Mesenchymal stem cell (in vitro differentiated cells and primary cell): ENCODE results near the gene KCNAB2.

Experiments used
- DNase-seq: peaks from one replicate; pipeline ENCODE4 v3.0.0-alpha.2; 2013
- H2AFZ ChIP-seq: one replicate; pipeline ENCODE4 v1.6.1; 2013; ENCODE audit warnings: low read depth, mild to moderate bottlenecking, control low read depth, inconsistent platforms, low read length, moderate library complexity
- H2AK5ac ChIP-seq: 2 replicates; pipeline ENCODE4 v1.6.1; 2013; ENCODE audit warnings: low read length, moderate library complexity, mild to moderate bottlenecking, inconsistent platforms; ENCODE audit not compliant: severe bottlenecking
- H2BK120ac ChIP-seq: one replicate; pipeline ENCODE4 v1.6.1; 2013; ENCODE audit warnings: low read depth, mild to moderate bottlenecking, inconsistent platforms, low read length, moderate library complexity
- H2BK12ac ChIP-seq, 2 experiments: one replicate each; pipeline ENCODE4 v1.6.1; 2013; ENCODE audit warnings: inconsistent platforms in 2 of 2, low read length in 2 of 2, mild to moderate bottlenecking in 2 of 2, moderate library complexity in 2 of 2, control low read depth in 1 of 2
- H2BK15ac ChIP-seq: one replicate; pipeline ENCODE4 v1.6.1; 2013; ENCODE audit warnings: mild to moderate bottlenecking, low read depth, inconsistent platforms; ENCODE audit not compliant: poor library complexity, severe bottlenecking
- H2BK5ac ChIP-seq: 2 replicates; pipeline ENCODE4 v1.6.1; 2013; ENCODE audit warnings: low read depth, mild to moderate bottlenecking, low read length, control low read depth, inconsistent platforms; ENCODE audit not compliant: poor library complexity, severe bottlenecking
- H3K14ac ChIP-seq, 2 experiments: one replicate each; pipeline ENCODE4 v1.6.1; 2013; ENCODE audit warnings: inconsistent platforms in 2 of 2, low read length in 2 of 2, control low read depth in 1 of 2, mild to moderate bottlenecking in 1 of 2, moderate library complexity in 1 of 2
- H3K18ac ChIP-seq, 2 experiments: one replicate each; pipeline ENCODE4 v1.6.1; 2013; ENCODE audit warnings: inconsistent platforms in 2 of 2, low read length in 2 of 2, control low read depth in 1 of 2, low read depth in 1 of 2, mild to moderate bottlenecking in 1 of 2
- H3K23ac ChIP-seq, 2 experiments: one replicate each; pipeline ENCODE4 v1.6.1; 2013; ENCODE audit warnings: inconsistent platforms in 2 of 2, low read length in 2 of 2, mild to moderate bottlenecking in 2 of 2, moderate library complexity in 2 of 2, control low read depth in 1 of 2
- H3K27ac ChIP-seq: 2 replicates; pipeline ENCODE4 v1.5.1; 2013; ENCODE audit warnings: mild to moderate bottlenecking, moderate library complexity, low read length, control low read depth, inconsistent platforms; ENCODE audit not compliant: poor library complexity, severe bottlenecking
- H3K27me3 ChIP-seq, 2 experiments: 2 replicates each; pipeline versions ENCODE4 v1.6.1 to v1.7.0; 2013; ENCODE audit warnings: low read length in 2 of 2, mild to moderate bottlenecking in 2 of 2, moderate library complexity in 2 of 2, control low read depth in 1 of 2, inconsistent platforms in 1 of 2; ENCODE audit not compliant: control insufficient read depth in 1 of 2, insufficient read depth in 1 of 2
- H3K36me3 ChIP-seq, 2 experiments: 2 replicates each; pipeline versions ENCODE4 v1.6.1 to v1.7.0; 2013; ENCODE audit warnings: low read length in 2 of 2, control low read depth in 1 of 2, inconsistent platforms in 1 of 2, low read depth in 1 of 2, mild to moderate bottlenecking in 1 of 2; ENCODE audit not compliant: insufficient read depth in 2 of 2, control insufficient read depth in 1 of 2
- H3K4ac ChIP-seq, 2 experiments: one replicate each; pipeline ENCODE4 v1.6.1; 2013; ENCODE audit warnings: inconsistent platforms in 2 of 2, low read length in 2 of 2, mild to moderate bottlenecking in 2 of 2, moderate library complexity in 2 of 2, control low read depth in 1 of 2, low read depth in 1 of 2
- H3K4me1 ChIP-seq: 2 replicates; pipeline ENCODE4 v1.6.1; 2013; ENCODE audit warnings: low read depth, low read length, control low read depth; ENCODE audit not compliant: control insufficient read depth, insufficient read depth
- H3K4me2 ChIP-seq: 2 replicates; pipeline ENCODE4 v1.6.1; 2013; ENCODE audit warnings: low read length, mild to moderate bottlenecking, inconsistent platforms; ENCODE audit not compliant: poor library complexity, severe bottlenecking
- H3K4me3 ChIP-seq, 2 experiments: 2 replicates each; pipeline versions ENCODE4 v1.5.1 to v1.7.0; 2013; ENCODE audit warnings: low read length in 2 of 2, mild to moderate bottlenecking in 2 of 2, control low read depth in 1 of 2, low read depth in 1 of 2; ENCODE audit not compliant: insufficient read depth in 1 of 2
- H3K79me1 ChIP-seq: replicated peaks from 2 replicates; pipeline ENCODE4 v1.6.1; 2013; ENCODE audit warnings: mild to moderate bottlenecking, control low read depth, low read length, inconsistent platforms; ENCODE audit not compliant: poor library complexity, severe bottlenecking
- H3K9ac ChIP-seq: 2 replicates; pipeline ENCODE4 v1.7.0; 2013; ENCODE audit warnings: mild to moderate bottlenecking, low read length, moderate library complexity
- H3K9me3 ChIP-seq: 2 replicates; pipeline ENCODE4 v1.7.0; 2013; ENCODE audit warnings: mild to moderate bottlenecking, low read length; ENCODE audit not compliant: control insufficient read depth
- H4K8ac ChIP-seq: one replicate; pipeline ENCODE4 v1.6.1; 2013; ENCODE audit warnings: inconsistent platforms, mild to moderate bottlenecking, low read length, moderate library complexity
- H4K91ac ChIP-seq: one replicate; pipeline ENCODE4 v1.6.1; 2013; ENCODE audit warnings: mild to moderate bottlenecking, low read length, inconsistent platforms
- WGBS: methylation state at CpG from one replicate; pipeline ENCODE4 v1.1.7; 2013; ENCODE audit warnings: mixed read lengths; 5-methylcytosine and 5-hydroxymethylcytosine counted together

Gene KCNAB2

GRCh38 chr1:6077919-6078318 lies 32.2 kb downstream of the KCNAB2 start:
- no peak overlapping the region for H2BK15ac ChIP-seq
- no peak overlapping the region for H3K18ac ChIP-seq
- H2AK5ac ChIP-seq, result no peak overlapping the region
- H3K14ac ChIP-seq, result no peak overlapping the region
- DNase-seq, result no peak
- H3K79me1 ChIP-seq, result no peaks in the 10 kb centered on the region
- no peaks in the 10 kb centered on the region for H3K9me3 ChIP-seq
- H3K27ac ChIP-seq, result no peak overlapping the region
- H4K91ac ChIP-seq, result peak overlapping the region; percentile 46
- no peak overlapping the region for H3K4ac ChIP-seq
- H2BK120ac ChIP-seq, result no peak overlapping the region
- no peak overlapping the region for H3K4me3 ChIP-seq
- H3K4me1 ChIP-seq, result no peaks in the 10 kb centered on the region
- WGBS, result 89% methylated on average over 16 of the region's 16 CpGs
- H3K36me3 ChIP-seq, result no peaks in the 10 kb centered on the region
- no peak overlapping the region for H2BK12ac ChIP-seq
- H3K9ac ChIP-seq, result no peak overlapping the region
- H4K8ac ChIP-seq, result no peak overlapping the region
- no peak overlapping the region for H3K4me2 ChIP-seq
- H3K27me3 ChIP-seq, result peaks cover 8 to 22% of the 10 kb centered on the region in 2 experiments
- no peak overlapping the region for H3K23ac ChIP-seq
- H2BK5ac ChIP-seq, result no peak overlapping the region
- H2AFZ ChIP-seq, result no peak overlapping the region

DNA sequence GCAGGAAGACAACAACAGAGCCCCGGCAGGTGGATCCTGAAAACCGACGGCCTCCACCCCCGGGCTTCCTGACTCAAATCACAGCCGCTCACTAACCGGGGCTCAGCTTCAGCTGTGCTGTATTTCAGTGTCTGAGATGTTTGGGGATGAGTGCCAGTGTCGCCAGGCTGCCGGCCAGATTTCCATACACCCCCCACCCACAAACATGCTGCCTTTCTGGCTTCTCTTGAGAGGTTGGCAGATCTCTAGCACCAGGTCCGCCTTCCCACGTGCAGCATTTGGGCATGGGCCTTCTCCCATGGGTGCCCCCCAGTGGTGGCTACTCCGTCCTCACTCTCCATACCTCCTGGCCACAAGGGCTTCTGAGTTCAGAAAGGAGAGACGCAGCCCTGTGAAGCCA lies 34.8 kb downstream of the KCNAB2 start:
- H4K91ac ChIP-seq, result no peak overlapping the region
- H3K4me2 ChIP-seq, result no peak overlapping the region
- H2BK5ac ChIP-seq, result no peak overlapping the region
- no peak overlapping the region for H3K14ac ChIP-seq
- no peaks in the 10 kb centered on the region for H3K79me1 ChIP-seq
- no peak overlapping the region for H3K23ac ChIP-seq
- 67% methylated on average over 6 of the region's 12 CpGs for WGBS
- H3K18ac ChIP-seq, result no peak overlapping the region
- no peak overlapping the region for H4K8ac ChIP-seq
- no peak overlapping the region for H2AFZ ChIP-seq
- H2BK12ac ChIP-seq, result no peak overlapping the region
- H3K9me3 ChIP-seq, result no peaks in the 10 kb centered on the region
- H3K4me3 ChIP-seq, result no peak overlapping the region
- no peak for DNase-seq
- no peak overlapping the region for H3K9ac ChIP-seq
- H3K27me3 ChIP-seq, result peaks cover 8 to 34% of the 10 kb centered on the region in 2 experiments
- H3K36me3 ChIP-seq, result no peaks in the 10 kb centered on the region
- H2AK5ac ChIP-seq, result no peak overlapping the region
- H2BK120ac ChIP-seq, result no peak overlapping the region
- H3K4ac ChIP-seq, result no peak overlapping the region
- H3K4me1 ChIP-seq, result no peaks in the 10 kb centered on the region
- H2BK15ac ChIP-seq, result no peak overlapping the region
- H3K27ac ChIP-seq, result no peak overlapping the region

GRCh38 chr1:6081901-6082300 lies 36.2 kb downstream of the KCNAB2 start:
- H3K4me1 ChIP-seq, result no peaks in the 10 kb centered on the region
- H3K23ac ChIP-seq, result no peak overlapping the region
- WGBS, result 89% methylated on average over 12 of the region's 12 CpGs
- H3K4me3 ChIP-seq, result peak overlapping the region in 1 of 2 experiments; percentile 28
- no peak overlapping the region for H2BK5ac ChIP-seq
- no peak overlapping the region for H3K27ac ChIP-seq
- no peak overlapping the region for H3K4ac ChIP-seq
- no peak overlapping the region for H2AK5ac ChIP-seq
- no peak overlapping the region for H2BK15ac ChIP-seq
- no peaks in the 10 kb centered on the region for H3K79me1 ChIP-seq
- no peak overlapping the region for H3K14ac ChIP-seq
- H2AFZ ChIP-seq, result no peak overlapping the region
- no peaks in the 10 kb centered on the region for H3K36me3 ChIP-seq
- H3K18ac ChIP-seq, result no peak overlapping the region
- no peaks in the 10 kb centered on the region for H3K9me3 ChIP-seq
- no peak overlapping the region for H2BK12ac ChIP-seq
- no peak overlapping the region for H3K9ac ChIP-seq
- no peak for DNase-seq
- H3K4me2 ChIP-seq, result no peak overlapping the region
- H4K8ac ChIP-seq, result no peak overlapping the region
- peaks cover 8 to 39% of the 10 kb centered on the region in 2 experiments for H3K27me3 ChIP-seq
- no peak overlapping the region for H4K91ac ChIP-seq
- no peak overlapping the region for H2BK120ac ChIP-seq

DNA sequence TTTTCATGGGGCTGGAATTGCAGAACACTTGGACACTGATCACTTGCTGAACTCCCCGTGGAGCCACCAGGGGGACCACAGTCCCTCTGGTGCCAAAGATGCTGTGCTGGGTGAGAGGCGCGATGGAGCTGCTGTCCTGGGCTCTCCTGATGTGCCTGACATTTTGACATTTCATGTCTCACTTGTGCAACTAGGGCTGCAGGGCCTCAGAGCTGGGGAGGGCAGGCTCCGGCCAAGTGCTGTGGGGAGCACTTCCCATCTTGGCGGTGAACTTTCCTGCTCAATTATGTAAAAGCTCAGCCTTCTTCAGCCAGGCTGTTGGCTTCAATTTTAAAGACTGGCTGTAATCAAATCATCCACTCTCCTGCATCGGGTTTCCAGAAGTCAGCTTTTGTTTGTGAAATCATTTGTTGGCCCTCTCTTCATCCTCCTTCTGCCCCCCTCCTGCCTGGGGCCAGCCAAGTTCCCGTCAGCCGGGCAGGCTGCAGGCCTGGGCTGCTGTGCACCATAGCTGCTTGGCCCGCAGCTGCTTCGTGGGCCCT lies 36.8 kb downstream of the KCNAB2 start:
- no peak overlapping the region for H2AK5ac ChIP-seq
- no peak overlapping the region for H4K8ac ChIP-seq
- no peak overlapping the region for H3K23ac ChIP-seq
- H2BK15ac ChIP-seq, result no peak overlapping the region
- H2BK120ac ChIP-seq, result no peak overlapping the region
- H3K14ac ChIP-seq, result no peak overlapping the region
- no peak overlapping the region for H3K4me2 ChIP-seq
- no peak overlapping the region for H2BK5ac ChIP-seq
- no peak overlapping the region for H3K4ac ChIP-seq
- H3K4me3 ChIP-seq, result peak overlapping the region in 1 of 2 experiments; percentile 28
- no peak overlapping the region for H3K18ac ChIP-seq
- H4K91ac ChIP-seq, result no peak overlapping the region
- H2AFZ ChIP-seq, result no peak overlapping the region
- H3K36me3 ChIP-seq, result no peaks in the 10 kb centered on the region
- H3K27ac ChIP-seq, result no peak overlapping the region
- no peak overlapping the region for H3K9ac ChIP-seq
- H3K79me1 ChIP-seq, result no peaks in the 10 kb centered on the region
- peaks cover 8 to 41% of the 10 kb centered on the region in 2 experiments for H3K27me3 ChIP-seq
- WGBS, result 84% methylated on average over 10 of the region's 10 CpGs
- H2BK12ac ChIP-seq, result no peak overlapping the region
- peak; percentile 3 for DNase-seq
- no peaks in the 10 kb centered on the region for H3K9me3 ChIP-seq
- no peaks in the 10 kb centered on the region for H3K4me1 ChIP-seq
